ENCODE data around the gene NSUN3.

DNA sequence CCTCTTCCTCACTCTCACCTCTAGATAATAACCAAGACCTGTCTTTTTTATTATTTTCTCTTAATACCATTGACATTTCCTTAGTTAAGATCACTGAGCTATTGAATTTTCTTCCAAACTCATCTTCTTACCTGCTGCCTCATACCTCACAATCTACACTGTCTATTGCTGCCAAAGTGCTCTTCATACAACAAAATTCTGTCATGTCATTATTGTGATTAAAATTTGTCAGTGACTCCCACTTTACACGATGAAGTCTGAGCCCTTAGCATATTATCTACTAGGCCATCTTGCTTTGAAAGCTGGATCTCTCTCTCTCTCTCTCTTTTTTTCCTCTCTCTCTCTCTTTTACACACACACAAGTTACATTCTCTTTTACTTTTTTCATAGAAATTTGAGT is 73.3 kb downstream of the NSUN3 start:
- TF ChIP-seq CHD2 (IDR thresholded peaks at IDR 0.05; ENCODE audit: low read length), result no peak
- TF ChIP-seq, protein P1, sequence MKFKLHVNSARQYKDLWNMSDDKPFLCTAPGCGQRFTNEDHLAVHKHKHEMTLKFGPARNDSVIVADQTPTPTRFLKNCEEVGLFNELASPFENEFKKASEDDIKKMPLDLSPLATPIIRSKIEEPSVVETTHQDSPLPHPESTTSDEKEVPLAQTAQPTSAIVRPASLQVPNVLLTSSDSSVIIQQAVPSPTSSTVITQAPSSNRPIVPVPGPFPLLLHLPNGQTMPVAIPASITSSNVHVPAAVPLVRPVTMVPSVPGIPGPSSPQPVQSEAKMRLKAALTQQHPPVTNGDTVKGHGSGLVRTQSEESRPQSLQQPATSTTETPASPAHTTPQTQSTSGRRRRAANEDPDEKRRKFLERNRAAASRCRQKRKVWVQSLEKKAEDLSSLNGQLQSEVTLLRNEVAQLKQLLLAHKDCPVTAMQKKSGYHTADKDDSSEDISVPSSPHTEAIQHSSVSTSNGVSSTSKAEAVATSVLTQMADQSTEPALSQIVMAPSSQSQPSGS (IDR thresholded peaks at IDR 0.05; ENCODE audit: low read length), result no peak
- no peak for TF ChIP-seq EP300 (IDR thresholded peaks at IDR 0.05; ENCODE audit: borderline replicate concordance in 1 of 2, low read depth in 2 of 2, low read length in 2 of 2)
- TF ChIP-seq POLR2A (IDR thresholded peaks at IDR 0.05; ENCODE audit: control extremely low read depth in 1 of 2, low read depth in 2 of 2, low read length in 2 of 2), result no peak
- TF ChIP-seq, protein P2, sequence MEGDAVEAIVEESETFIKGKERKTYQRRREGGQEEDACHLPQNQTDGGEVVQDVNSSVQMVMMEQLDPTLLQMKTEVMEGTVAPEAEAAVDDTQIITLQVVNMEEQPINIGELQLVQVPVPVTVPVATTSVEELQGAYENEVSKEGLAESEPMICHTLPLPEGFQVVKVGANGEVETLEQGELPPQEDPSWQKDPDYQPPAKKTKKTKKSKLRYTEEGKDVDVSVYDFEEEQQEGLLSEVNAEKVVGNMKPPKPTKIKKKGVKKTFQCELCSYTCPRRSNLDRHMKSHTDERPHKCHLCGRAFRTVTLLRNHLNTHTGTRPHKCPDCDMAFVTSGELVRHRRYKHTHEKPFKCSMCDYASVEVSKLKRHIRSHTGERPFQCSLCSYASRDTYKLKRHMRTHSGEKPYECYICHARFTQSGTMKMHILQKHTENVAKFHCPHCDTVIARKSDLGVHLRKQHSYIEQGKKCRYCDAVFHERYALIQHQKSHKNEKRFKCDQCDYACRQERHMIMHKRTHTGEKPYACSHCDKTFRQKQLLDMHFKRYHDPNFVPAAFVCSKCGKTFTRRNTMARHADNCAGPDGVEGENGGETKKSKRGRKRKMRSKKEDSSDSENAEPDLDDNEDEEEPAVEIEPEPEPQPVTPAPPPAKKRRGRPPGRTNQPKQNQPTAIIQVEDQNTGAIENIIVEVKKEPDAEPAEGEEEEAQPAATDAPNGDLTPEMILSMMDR (IDR thresholded peaks at IDR 0.05; ENCODE audit: control extremely low read depth in 1 of 3, insufficient read depth in 1 of 3, low read depth in 1 of 3, low read length in 3 of 3), result no peak
